Hepatocyte (in vitro differentiated cells): ENCODE data around the gene ZNF862.

Experiments
- CTCF ChIP-seq: fragments of 200-600 bp; sonication (generic); IDR thresholded peaks from 2 replicates; pipeline ENCODE4 v1.5.1; 2016; ENCODE audit warnings: antibody characterized with exemption, mild to moderate bottlenecking; ENCODE audit not compliant: poor library complexity
- EZH2 ChIP-seq: fragments of 200-600 bp; sonication (generic); IDR thresholded peaks from 2 replicates; pipeline ENCODE4 v1.6.1; 2016; ENCODE audit warnings: antibody characterized with exemption, mild to moderate bottlenecking, borderline replicate concordance

GRCh38 chr7:149824748-149825566, 13.2 kb upstream of the ZNF862 start:
- TF ChIP-seq CTCF (no peak), EZH2 (no peak)
